Omental fat pad (tissue), 4 donors: Measurements from ENCODE around the gene MAMDC2. TPM values are rescaled to one million over a fixed set of nuclear protein-coding genes. Genes with fewer than 3 reads are reported as not detected.

Experiments used
- ATAC-seq: fragments of 150-250 bp; one replicate; pipeline ENCODE4 v1.9.1; 2016; ENCODE audit warnings: mild to moderate bottlenecking, moderate library complexity; ENCODE audit not compliant: low FRiP score
- DNase-seq: peaks from one replicate; pipeline ENCODE4 v3.0.0-alpha.2; 2019; ENCODE audit warnings: low spot score
- CTCF ChIP-seq, 3 donors: fragments of 450-650 bp; IDR thresholded peaks; one replicate each; pipeline ENCODE4 v1.5.1; 2016 to 2017; ENCODE audit warnings: antibody characterized with exemption in 3 of 3, mild to moderate bottlenecking in 3 of 3, moderate library complexity in 2 of 3
- total RNA-seq, 4 donors: library from RNA; depleted of rRNA; stranded (reverse); fragments of >200 nt; gene quantifications; one replicate each; pipeline ENCODE4 v1.1.0, GENCODE V29; 2016

MAMDC2 gene
- total RNA-seq: 10 to 100 TPM in 3 of 4 donors, 1 to 10 TPM in 1; 9.0 to 43.7 (median 16.5) TPM

GRCh38 chr9:70043689-70044489 lies at the start of gene MAMDC2:
Gene MAMDC2 (plus strand): TSS chr9:70043848. CDS start chr9:70044198, 350 bp downstream.
- no peak for TF ChIP-seq CTCF (IDR thresholded peaks at IDR 0.05)
- ATAC-seq: peak; percentile 67
- DNase-seq: no peak

GRCh38 chr9:69995846-69996245 lies 47.8 kb upstream of the MAMDC2 start:
- DNase-seq: no peak
- no peak for TF ChIP-seq CTCF (IDR thresholded peaks at IDR 0.05)
- no peak for ATAC-seq

GRCh38 chr9:69996967-69997366 lies 46.7 kb upstream of the MAMDC2 start:
- TF ChIP-seq CTCF (IDR thresholded peaks at IDR 0.05): no peak
- peak; percentile 72 for ATAC-seq
- DNase-seq: no peak

- ATAC-seq: no peak
- TF ChIP-seq CTCF (IDR thresholded peaks at IDR 0.05): no peak
- DNase-seq: no peak
Observed at GRCh38 chr9:69997524-69997923, 46.1 kb upstream of the MAMDC2 start.

- ATAC-seq: no peak
- no peak for DNase-seq
- no peak for TF ChIP-seq CTCF (IDR thresholded peaks at IDR 0.05)
Observed at GRCh38 chr9:69999315-69999714, 44.3 kb upstream of the MAMDC2 start.

- no peak for ATAC-seq
- no peak for DNase-seq
- no peak for TF ChIP-seq CTCF (IDR thresholded peaks at IDR 0.05)
Observed at GRCh38 chr9:70000469-70000868, 43.2 kb upstream of the MAMDC2 start.
